Activated CD4-positive, CD25-positive, alpha-beta regulatory T cell treated with anti-CD3 and anti-CD28 coated beads, Interleukin-2, amount 50 U/mL, for 16 hours (primary cell): ENCODE measurements around the gene TCP10L.
"Not testable (repeated sequence)": the region's sequence is repeated elsewhere in the genome, so short reads cannot be mapped to it uniquely, and the experiment has no call there.

ENCODE experiments used
- DNase-seq: peaks from one replicate; pipeline ENCODE4 v3.0.0-alpha.2; 2020; ENCODE audit warnings: low read depth, low spot score

The TCP10L gene

DNA sequence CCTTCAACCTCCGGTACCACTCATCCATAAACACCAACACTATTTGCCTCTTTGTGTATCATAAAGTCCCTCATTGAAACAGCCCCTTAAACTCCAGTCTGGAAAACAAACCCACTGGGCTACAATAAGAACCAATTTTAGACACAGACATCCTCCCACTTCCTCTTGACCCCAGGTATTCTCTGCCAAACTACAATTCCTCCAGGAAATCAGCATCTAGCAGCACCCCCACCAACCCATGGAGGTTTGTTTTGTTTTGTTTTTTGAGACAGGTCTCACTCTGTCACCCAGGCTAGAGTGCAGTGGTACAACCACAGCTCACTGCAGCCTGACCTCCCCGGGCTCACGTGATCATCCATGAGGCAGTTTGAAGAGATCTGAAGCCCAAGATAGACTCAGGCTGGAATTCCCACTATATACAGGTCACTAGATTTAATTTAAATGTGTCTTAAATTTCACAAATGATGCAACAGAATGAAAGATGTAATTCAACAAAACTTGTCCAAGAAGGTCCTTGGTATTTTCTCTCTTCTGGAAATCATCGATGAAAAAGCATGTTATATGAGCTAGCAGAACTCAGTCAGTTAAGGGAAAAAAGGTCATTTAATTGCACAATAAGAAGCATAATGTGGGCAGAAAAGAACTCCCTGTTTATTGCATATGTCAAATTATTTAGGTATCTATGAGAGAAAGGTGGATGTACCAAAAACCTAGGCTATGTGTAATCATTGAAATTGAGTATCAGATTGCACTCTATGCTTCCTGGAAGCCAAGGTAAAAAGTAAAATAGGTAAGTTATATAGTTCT lies 30.3 kb downstream of the TCP10L start:
- no peak for DNase-seq

DNA sequence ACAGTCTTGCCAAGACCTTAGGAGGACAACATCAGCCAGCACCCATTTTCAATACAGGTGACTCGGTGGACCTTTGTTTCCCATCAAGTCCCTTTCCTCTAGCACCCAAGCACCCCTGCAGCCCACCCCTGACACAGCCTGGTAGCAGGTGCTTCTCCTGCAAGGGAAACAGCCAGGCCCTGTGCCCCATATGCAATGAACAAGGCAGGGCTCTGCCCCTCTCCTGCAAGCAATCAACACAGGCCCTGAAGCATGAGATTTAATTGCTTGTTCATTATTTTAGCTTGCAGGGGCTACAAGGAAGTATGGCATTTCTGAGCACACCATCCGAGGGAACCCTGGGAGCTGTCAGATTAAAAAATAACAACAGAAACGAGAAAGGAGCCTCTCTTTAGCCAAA lies 35.4 kb downstream of the TCP10L start:
- DNase-seq = no peak

DNA sequence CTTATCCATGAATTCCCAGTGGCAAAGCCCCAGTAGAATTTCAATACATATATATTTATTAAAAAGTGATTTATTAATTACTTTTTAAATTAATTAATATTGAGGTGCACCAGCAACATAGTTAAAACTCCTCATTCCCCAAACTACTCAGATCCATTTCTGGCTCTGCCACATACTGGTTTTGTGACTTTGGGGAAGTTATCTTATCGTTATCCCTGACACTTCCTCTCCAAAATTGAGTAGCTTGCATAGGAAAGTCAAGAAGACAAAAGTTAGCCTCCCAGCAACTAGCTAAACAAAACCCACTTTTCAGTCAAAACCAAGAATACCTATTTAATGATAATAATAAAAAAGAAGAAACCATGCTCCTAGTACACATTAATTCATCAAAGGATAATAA lies 35.9 kb downstream of the TCP10L start:
- no peak for DNase-seq

DNA sequence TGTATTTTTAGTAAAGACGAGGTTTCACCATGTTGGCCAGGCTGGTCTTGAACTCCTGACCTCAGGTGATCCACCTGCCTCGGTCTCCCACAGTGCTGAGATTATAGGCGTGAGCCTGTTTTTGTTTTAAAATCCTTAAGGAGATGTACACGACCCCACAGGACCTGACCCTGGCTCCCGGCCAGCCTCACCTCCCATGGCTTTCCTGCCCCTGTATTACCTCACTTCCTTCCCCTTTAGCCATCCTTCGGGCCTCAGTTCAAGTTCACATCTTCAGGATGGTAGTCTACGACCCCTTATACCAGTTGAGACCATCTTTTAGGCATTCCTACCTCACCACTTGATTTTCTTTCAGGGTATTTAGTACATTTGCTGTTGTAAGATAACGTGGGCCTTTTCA lies 36.3 kb downstream of the TCP10L start:
- DNase-seq = no peak

DNA sequence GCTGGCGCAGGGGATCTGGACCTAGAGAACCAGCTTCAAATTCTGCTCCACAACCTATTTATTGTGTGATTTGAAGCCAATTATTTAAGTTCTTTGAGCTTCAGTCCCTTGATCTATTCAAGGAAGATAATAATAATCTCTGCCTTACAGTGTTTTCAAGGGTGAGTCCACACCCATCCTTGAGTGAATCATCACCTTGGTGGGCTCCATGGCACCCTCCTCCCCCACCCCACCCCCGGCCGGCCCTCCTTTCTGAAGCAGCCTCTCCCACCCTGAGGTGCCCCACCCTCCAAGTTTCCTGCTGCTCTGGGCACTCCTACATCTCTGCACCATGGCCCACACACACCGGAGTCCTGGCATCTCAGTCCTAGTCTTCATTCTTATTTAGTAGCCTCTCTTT lies 38.3 kb downstream of the TCP10L start:
- no peak for DNase-seq

DNA sequence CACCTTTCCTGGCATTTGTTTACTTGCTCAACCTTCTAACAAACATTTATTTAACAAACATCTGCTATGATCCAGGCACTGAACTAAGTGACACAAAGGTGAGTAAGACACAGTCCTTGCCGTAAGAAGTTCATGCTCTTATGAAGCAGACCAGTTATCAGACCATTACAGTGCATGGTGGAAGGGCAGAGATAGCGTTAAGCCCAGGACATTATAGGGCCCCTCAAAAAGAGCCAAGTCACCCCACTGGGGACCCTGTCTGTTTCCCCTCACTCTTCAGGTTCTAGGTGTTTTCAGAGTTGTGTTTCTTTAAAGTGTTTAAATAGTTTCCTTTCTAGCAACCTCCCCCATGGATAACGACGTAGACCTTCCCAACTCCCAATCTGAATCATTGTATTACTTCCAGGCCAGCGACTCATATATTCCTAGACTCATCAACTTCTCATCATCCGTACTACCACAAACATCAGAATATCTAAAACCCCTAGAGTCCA lies 39.3 kb downstream of the TCP10L start:
- no peak for DNase-seq

DNA sequence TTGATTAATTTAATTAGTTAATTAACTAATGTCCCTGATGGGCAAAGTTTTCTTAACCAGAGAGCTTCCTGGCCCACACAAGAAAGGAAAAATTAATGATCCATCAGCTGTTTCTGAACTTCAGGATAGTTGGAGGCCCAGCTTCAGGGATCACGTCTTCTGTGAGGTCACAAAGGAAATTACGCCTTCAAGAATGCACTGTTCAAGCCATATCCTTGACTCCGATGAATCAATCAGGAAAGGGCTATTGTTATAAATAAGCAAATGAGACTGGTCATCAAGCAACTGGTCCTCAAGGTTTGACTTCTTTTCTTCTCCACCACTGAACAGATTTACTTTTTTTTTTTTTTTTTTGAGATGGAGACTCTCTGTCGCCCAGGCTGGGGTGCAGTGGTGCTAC lies 40.6 kb downstream of the TCP10L start:
- no peak for DNase-seq

DNA sequence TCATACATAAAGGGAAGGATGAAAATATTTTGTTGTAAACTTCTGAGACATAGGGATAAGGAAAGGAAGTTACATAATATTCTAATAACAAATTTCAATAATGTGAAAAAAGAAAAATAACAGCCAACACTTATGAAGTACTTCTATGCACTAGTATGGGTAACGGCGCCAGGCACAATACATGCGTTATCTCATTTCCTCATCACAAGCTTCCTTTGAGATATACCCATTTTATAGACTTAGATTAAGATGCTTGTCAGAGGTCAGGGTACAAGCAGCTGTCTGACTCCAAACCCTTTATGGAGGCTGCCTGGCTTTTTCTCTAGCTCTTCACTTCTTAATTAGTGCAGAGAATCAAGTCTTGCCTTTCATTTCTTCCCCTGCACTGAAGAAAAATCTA lies 41.3 kb downstream of the TCP10L start:
- no peak for DNase-seq

DNA sequence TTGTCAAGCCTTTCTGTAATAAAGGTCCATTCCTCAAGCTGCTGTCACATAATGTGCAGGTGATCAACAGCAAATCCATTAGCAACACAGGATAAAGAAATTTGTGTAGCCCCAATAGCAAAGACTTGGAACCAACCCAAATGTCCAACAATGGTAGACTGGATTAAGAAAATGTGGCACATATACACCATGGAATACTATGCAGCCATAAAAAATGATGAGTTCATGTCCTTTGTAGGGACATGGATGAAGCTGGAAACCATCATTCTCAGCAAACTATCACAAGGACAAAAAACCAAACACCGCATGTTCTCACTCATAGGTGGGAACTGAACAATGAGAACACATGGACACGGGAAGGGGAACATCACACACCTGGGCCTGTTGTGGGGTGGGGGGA lies 42.3 kb downstream of the TCP10L start:
- not testable (repeated sequence) for DNase-seq

DNA sequence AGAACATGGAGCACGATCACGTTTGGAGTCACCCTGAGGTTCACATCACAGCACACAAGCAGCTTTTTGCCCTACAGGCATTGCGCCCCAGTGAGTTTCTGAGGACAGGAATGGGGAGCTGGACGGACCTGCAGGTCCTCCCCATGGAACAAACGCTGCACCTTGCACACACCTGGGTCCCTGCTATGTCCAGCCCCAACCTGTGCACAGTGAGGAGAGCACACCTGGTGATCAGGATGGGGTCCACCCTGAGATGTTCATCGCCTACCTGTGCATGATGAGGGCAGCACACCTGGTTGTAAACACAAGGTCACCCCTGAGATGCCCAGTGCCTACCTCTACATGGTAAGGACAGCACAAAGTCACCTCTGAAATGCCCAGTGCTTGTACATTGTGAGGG lies 45.9 kb downstream of the TCP10L start:
- no peak for DNase-seq

DNA sequence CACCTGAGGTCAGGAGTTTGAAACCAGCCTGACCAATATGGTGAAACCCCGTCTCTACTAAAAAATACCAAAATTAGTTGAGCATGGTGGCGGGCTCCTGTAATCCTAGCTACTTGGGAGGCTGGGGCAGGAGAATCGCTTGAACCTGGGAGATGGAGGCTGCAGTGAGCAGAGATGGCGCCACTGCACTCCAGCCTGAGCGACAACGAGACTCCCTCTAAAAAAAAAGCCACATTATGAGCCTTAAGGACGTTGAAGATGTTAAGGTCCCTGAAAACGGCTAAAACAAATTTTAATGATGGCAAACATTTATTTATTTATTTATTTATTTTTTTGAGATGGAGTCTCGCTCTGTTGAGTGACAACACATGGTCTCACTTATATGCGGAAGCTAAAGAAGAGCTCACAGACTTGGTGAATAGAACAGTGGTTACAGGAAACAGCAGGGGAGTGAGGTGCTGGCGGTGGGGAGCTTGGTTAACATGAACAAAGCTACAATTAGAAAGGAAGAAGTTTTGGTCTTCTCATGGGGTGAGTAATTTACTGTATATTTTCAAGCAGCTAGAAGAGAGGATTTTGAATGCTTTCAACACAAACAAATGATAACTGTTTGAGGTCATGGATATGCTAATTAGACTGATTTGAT lies 47.1 kb downstream of the TCP10L start:
- DNase-seq = no peak

DNA sequence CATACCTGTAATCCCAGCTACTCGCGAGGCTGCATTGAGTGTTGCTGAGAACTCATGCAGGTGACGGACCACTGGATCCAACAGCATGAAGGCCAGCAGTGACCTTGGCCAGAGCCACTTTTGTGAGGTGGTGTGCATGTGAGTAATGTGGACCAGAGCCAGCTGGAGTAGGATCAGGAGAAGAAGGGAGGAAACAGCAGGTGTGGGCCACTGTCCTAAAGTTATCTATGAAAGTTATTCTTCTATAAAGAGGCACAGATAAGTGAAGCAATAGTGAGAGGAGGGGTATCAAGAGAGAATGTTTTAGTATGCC lies 47.8 kb downstream of the TCP10L start:
- DNase-seq = no peak

DNA sequence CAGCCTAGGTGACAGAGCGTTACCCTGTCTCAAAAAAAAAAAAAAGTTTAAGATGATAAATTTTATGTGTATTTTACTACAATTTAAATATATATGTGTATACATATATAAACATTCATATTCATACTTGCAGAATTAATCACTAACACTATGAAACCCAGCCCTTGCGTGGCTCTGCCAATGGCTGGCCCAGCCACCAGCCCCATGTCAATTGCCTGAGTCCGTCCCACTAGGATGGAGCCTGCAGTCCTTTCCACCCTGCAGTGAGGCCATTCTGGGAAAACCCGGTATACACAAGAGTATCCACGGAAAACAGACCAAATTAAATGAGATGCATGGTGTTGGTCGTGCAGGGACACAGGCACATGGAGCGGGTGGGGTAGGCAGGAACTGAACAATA lies 49.7 kb downstream of the TCP10L start:
- no peak for DNase-seq

DNA sequence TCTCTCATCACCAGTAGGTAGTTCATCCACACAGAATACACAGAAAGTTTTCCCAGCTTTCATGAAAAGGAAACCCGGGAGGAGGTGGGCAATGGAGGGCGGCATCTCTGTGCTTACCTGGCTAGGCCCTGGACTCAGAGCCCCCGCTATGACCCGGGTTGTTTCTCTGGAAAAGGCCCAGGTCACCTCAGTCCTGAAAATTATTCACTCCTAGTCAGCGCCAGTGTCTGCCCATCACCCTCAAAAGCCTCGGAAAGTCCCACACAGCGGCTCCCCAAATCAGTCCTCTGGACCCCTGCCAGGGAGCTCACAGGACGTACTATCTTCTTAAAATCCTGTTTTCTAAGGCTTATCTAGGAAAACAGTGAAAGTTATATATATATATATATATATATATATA lies 51.2 kb downstream of the TCP10L start:
- DNase-seq = no peak

DNA sequence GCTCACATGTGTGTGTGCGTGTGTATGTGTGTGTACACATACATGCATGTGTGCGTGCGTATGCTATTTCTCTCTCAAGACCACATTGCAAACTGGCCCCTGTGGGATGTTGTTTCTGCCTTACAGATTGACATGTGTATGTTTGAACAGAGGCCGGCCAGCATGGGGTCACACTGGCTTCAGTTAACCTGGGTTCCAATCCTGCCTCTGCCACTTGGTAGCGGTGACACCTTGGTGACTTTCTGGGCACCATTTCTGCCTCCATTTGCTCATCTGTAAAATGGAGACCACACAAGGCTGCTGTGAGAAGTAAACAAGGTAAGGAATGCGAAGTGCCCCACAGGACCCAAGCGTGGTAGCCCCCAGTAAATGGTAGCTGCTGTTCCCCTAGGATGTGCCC lies 51.7 kb downstream of the TCP10L start:
- DNase-seq = no peak

DNA sequence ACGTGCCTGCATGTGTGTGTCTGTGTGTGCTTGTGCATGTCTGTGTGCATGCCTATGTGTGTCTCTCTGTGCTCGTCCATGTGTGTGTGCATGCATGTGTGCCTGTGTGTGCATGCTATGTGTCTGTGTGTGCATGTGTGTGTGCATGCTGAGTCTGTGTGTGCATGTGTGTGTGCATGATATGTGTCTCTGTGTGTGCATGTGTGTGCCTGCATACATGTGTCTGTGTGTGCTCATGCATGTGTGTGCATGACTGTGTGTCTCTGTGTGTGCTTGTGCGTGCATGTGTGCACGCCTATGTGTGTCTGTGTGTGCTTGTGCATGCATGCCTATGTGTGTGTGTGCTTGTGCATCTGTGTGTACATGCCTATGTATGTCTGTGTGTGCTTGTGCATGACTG lies 52.3 kb downstream of the TCP10L start:
- DNase-seq = no peak

DNA sequence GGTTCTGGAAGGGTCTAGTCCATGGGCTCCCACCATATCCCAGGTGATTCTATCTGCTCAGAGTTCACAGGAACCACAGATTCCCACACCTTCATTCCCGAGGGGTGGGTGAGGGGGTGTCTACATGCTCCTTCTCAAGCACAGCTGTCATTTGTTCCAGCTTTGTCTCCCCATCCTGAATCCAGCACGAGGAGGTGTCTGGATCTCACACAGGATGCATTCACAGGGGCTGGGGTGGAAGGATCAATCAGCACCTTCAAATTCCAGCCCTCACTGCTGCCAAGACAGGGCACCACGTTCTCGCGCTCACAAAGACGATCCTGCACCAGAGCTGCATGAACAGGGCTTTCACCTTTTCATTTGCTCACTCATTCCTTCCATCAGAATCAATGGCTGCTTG lies 52.7 kb downstream of the TCP10L start:
- DNase-seq = no peak

DNA sequence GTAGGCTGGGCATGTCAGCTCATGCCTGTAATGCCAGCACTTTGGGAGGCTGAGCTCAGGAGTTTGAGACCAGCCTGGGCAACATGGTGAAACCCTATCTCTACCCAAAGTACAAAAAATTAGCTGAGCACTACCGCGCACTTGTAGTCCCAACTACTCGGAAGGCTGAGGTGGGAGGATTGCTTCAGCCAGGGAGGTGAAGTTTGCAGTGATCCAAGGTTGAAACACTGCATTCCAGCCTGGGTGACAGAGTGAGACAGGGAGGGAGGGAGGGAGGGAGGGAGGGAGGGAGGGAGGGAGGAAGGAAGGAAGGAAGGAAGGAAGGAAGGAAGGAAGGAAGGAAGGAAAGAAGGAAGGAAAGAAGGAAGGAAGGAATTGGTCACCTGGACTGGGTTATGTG lies 53.8 kb downstream of the TCP10L start:
- not testable (repeated sequence) for DNase-seq

DNA sequence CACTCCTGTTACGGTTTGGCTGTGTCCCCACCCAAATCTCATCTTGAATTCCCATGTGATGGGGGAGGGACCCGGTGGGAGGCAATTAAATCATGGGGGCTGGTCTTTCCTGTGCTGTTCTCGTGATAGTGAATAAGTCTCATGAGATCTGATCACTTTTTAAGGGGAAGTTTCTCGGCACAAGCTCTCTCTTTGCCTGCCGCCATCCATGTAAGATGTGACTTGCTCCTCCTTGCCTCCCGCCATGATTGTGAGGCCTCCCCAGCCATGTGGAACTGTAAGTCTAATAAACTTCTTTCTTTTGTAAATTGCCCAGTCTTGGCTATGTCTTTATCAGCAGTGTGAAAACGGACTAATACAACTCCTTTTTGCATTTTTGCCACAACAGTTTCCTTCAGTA lies 54.5 kb downstream of the TCP10L start:
- not testable (repeated sequence) for DNase-seq

DNA sequence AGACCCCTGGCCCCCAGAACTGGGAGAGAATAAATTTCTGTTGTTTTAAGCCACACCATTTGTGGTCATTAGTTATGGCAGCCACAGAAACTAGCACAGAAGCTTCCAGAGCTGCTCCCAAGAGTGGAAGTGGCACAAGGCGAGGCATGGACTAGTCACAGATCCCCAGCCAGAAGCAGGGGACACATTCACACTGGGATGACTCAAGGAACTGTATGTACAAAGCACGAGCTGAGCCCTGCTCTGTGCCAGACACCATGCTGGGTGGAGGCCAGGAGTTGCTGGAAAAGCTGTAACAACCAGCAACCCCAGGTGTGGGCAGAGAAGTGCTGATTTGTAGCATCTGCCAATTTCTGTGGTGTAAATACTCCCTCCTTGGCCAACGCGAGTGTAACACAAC lies 55.6 kb downstream of the TCP10L start:
- DNase-seq = no peak

DNA sequence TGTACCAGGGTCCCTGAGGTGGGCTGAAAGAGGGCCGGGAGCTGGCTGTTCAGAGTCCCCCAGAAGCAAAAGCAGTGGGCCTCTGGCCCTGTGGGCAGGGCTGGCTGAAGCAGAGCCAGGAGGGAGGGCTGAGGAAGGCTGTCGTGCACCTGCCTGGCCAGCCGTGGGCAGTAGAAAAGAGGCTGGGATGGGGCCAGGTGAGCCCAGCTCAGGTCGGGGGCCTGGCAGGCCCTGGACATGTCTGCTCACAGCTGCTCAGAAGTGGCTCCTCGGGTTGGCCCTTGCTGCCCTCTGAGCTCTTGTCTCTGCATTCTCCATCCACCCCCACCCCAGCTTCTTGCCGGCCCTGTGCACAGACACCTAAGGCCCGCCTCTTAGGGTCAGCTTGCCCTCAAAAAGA lies 60.0 kb downstream of the TCP10L start:
- no peak for DNase-seq

DNA sequence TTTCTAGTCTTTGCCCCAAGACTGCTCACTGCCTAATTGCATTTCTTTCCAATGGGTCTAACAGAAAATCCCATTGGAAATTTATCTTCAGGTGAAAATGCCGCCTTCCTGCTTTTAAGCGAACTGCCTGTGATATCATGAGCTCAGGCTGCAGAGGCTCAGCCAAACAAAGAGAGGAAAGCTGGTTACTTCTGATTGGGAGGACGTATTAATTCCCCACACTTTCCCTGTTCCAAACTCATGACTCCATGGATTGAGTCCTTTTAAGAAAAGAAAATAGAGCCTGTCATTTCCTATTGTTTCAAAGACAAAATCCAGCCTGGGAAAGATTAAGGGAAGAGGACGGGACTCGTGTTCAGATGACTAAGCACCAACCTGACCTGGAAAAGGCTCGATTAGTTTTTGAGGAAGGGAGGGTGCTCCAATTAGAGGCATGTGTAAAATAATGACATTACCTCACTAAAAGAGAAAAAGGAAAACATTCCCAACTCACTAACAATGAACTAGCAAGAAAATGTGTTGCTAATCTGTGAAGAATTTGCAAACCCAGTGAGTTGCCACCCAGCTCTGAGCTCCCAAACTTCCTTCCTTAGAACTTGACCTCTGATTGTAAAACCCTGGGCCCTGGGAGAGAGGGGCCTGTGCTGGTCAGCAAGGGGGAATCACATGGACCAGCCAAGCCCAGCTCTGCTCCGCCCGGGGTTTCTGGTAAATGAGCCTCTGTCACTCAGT lies 61.2 kb downstream of the TCP10L start:
- DNase-seq = no peak
